ENCODE results near the gene KIAA0825. TPM values are rescaled to one million over a fixed set of nuclear protein-coding genes. Genes with fewer than 3 reads are reported as not detected.

KIAA0825 gene
- total RNA-seq, 1 donor from 2014 or later, result 2.2 TPM

DNA sequence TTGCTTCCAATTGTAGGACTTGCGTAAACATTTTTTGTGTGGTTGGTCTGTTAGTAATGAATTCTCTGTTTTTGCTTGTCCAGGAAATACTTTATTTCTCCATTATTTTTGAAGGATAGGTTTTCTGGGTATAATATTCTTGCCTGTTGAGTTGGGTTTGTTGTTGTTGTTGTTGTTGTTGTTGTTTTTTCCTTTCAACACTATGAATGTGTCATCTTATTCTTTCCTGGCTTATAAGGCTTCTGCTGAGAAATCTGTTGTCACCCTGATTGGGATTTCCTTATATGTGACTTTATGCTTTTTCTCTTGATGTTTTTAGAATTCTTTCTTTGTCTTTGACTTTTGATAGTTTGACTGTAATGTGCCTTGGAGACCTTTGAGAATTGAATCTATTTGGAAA, 39.9 kb upstream of the KIAA0825 start:
- no peak for DNase-seq
- no peak for TF ChIP-seq CTCF (IDR thresholded peaks at IDR 0.05; ENCODE audit: borderline replicate concordance)
- intact Hi-C loops (cut with micrococcal nuclease), result no loop called here

DNA sequence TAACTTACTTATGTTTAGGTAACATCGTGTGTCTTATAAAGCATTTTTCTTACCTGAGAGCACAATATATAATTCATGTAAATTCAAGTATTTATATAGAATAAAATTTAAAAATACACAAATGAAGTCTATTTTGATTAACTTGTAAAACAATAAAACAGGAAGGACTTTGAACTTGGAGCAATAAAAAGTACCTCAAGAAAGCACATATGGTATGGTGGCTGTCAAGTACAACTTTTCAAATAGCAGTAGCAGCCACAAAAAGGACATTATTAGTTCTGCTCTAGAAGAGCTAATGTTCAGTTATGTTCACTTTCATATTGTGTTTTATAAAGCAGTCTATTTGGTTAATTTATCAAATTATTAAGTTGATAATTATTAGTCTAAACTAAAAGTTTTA, 31.5 kb upstream of the KIAA0825 start:
- no peak overlapping the region for H3K27ac ChIP-seq (replicated peaks)
- intact Hi-C loops (cut with micrococcal nuclease), result no loop called here
- H3K27me3 ChIP-seq (ENCODE audit: low read depth), result no peaks in the 10 kb centered on the region
- H3K4me1 ChIP-seq, result no peaks in the 10 kb centered on the region
- H3K36me3 ChIP-seq, result peaks cover 31% of the 10 kb centered on the region
- no peak overlapping the region for H3K4me3 ChIP-seq
- no peak for DNase-seq
- TF ChIP-seq CTCF (IDR thresholded peaks at IDR 0.05; ENCODE audit: borderline replicate concordance), result no peak
- peaks cover 12% of the 10 kb centered on the region for H3K9me3 ChIP-seq (replicated peaks)

More for the DNA sequence above, 39.9 kb upstream of the KIAA0825 start:
- Histone ChIP-seq H3K9me3 (replicated peaks) (peaks cover 52% of the 10 kb centered on the region), H3K36me3 (peaks cover 63% of the 10 kb centered on the region), H3K27ac (replicated peaks) (no peak overlapping the region), H3K4me3 (no peak overlapping the region), H3K27me3 (ENCODE audit: low read depth) (no peaks in the 10 kb centered on the region), H3K4me1 (no peaks in the 10 kb centered on the region)

GRCh38 chr5:94646758-94647157, 28.4 kb upstream of the KIAA0825 start:
- intact Hi-C loops (cut with micrococcal nuclease), result no loop called here
- no peak for TF ChIP-seq CTCF (IDR thresholded peaks at IDR 0.05; ENCODE audit: borderline replicate concordance)
- Histone ChIP-seq H3K27ac (replicated peaks) (no peak overlapping the region), H3K4me3 (no peak overlapping the region), H3K27me3 (ENCODE audit: low read depth) (no peaks in the 10 kb centered on the region), H3K36me3 (peaks cover 4% of the 10 kb centered on the region), H3K9me3 (replicated peaks) (no peaks in the 10 kb centered on the region), H3K4me1 (no peaks in the 10 kb centered on the region)
- no peak for DNase-seq

GRCh38 chr5:94645053-94645452, 26.6 kb upstream of the KIAA0825 start:
- no peaks in the 10 kb centered on the region for H3K27me3 ChIP-seq (ENCODE audit: low read depth)
- intact Hi-C loops (cut with micrococcal nuclease), result no loop called here
- TF ChIP-seq CTCF (IDR thresholded peaks at IDR 0.05; ENCODE audit: borderline replicate concordance), result no peak
- peaks cover 7% of the 10 kb centered on the region for H3K36me3 ChIP-seq
- H3K27ac ChIP-seq (replicated peaks), result no peak overlapping the region
- no peaks in the 10 kb centered on the region for H3K4me1 ChIP-seq
- H3K9me3 ChIP-seq (replicated peaks), result peaks cover 9% of the 10 kb centered on the region
- no peak overlapping the region for H3K4me3 ChIP-seq
- DNase-seq, result no peak

DNA sequence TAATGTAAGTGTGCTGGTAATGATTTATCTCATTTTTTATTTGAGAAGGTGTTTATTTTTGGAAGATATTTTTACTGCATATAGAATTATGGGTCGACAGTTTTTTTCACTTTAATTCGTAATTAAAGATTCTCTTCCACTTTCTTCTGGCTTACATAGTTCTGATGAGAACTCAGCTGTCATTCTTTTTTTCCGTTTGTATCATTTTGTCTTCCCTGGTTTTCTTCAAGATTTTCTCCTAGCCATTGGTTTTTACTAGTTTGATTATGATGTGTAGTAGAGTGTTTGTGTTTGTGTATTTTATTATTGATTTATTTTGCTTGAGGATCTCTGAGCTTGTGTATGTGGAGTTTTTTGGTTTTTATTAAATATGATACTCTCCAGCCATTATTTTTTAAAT, 21.8 kb upstream of the KIAA0825 start:
- TF ChIP-seq CTCF (IDR thresholded peaks at IDR 0.05; ENCODE audit: borderline replicate concordance), result no peak
- intact Hi-C loops (cut with micrococcal nuclease), result no loop called here
- H3K4me3 ChIP-seq, result no peak overlapping the region
- H3K27ac ChIP-seq (replicated peaks), result no peak overlapping the region
- peaks cover 47% of the 10 kb centered on the region for H3K9me3 ChIP-seq (replicated peaks)
- H3K36me3 ChIP-seq, result peaks cover 48% of the 10 kb centered on the region
- no peaks in the 10 kb centered on the region for H3K27me3 ChIP-seq (ENCODE audit: low read depth)
- H3K4me1 ChIP-seq, result no peaks in the 10 kb centered on the region
- DNase-seq, result no peak

- no peak overlapping the region for H3K4me3 ChIP-seq
- H3K9me3 ChIP-seq (replicated peaks), result peaks cover 39% of the 10 kb centered on the region
- peaks cover 60% of the 10 kb centered on the region for H3K36me3 ChIP-seq
- H3K4me1 ChIP-seq, result peaks cover 4% of the 10 kb centered on the region
- no peak overlapping the region for H3K27ac ChIP-seq (replicated peaks)
- no peaks in the 10 kb centered on the region for H3K27me3 ChIP-seq (ENCODE audit: low read depth)
- no peak for DNase-seq
- TF ChIP-seq CTCF (IDR thresholded peaks at IDR 0.05; ENCODE audit: borderline replicate concordance), result no peak
- intact Hi-C loops (cut with micrococcal nuclease), result no loop called here
Measured at GRCh38 chr5:94632024-94632423, 13.6 kb upstream of the KIAA0825 start.
